ENCODE results near the gene BRIP1.
"Not testable (repeated sequence)": the region's sequence is repeated elsewhere in the genome, so short reads cannot be mapped to it uniquely, and the experiment has no call there.

BRIP1 gene

GRCh38 chr17:61795546-61795945, 67.8 kb downstream of the BRIP1 start:
- no peak for DNase-seq

DNA sequence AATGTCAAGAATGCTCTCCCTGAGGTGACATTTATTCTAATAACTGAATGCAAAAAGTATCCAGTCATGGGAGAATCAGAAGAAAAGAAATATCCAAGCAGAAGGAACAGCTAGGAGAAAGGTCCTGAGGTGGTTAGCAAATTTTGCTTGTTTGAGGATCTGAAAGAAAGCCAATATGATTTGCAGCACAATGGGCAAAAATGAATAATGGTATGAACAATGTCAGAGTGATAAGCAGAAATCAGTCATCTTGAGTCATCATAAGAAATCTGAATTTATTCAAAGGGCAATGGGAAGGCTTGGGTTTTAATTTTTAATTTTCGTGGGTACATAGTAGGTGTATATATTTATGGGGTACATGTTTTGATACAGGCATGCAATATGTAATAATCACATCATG, 68.5 kb downstream of the BRIP1 start:
- no peak for DNase-seq

GRCh38 chr17:61794242-61794641, 69.1 kb downstream of the BRIP1 start:
- no peak for DNase-seq

DNA sequence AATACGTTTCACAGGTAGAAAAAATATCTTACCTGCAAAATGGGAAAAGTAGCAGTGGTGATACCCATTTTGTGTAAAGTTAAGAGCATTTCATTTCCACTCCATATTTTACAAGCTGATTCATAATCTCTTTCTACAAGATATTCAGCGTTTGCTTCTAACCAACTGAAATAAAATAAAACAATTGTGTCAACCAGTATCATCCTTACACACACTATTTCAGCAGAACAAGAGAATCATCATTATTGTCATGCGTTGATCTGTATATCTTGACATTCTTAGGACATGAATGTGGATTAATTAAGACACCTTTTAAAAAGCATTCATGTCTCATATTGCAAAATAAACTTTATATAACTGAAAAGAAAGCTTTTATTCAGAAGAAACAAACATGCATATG, 69.8 kb downstream of the BRIP1 start:
- DNase-seq, result no peak

GRCh38 chr17:61789872-61790271, 73.5 kb downstream of the BRIP1 start:
- no peak for DNase-seq

- DNase-seq, result no peak
These were observed 77.2 kb downstream of the BRIP1 start for GRCh38 chr17:61786088-61786487.

DNA sequence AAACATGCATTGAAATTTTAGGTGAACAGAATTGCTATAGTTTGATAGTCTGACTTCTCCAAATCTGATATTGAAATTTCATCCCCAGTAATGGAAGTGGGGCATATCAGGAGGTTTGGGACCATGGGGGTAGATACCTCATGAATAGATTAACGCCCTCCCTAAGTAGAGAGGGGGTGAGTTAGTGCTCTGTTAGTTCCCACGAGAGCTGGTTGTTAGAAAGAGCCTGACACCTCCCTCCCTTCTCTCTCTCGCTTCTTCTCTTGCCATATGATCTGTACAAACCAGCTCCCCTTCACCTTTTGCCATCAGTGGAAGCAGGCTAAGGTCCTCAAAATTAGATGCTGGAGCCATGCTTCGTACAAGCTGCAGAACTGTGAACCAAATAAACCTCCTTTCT, 78.8 kb downstream of the BRIP1 start:
- no peak for DNase-seq

GRCh38 chr17:61783556-61784304, 79.6 kb downstream of the BRIP1 start:
- no peak for DNase-seq

GRCh38 chr17:61783120-61783519, 80.2 kb downstream of the BRIP1 start:
- no peak for DNase-seq

DNA sequence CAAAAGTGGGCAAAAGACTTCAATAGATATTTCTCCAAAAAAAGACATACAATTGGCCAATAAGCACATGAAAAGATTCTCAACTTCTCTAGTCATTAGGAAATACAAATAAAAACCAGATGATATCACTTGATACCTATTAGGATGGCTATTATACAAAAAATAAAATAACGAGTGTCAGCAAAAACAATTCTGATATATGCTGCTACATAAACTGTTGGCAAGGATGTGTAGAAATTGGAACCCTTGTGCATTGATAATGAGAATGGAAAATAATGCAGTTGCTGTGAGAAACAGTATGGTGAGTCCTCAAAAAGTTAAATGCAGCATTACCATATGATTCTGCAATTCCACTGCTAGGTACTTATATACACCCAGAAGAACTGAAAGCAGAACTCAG, 80.6 kb downstream of the BRIP1 start:
- no peak for DNase-seq

GRCh38 chr17:61775364-61775763, 88.0 kb downstream of the BRIP1 start:
- no peak for DNase-seq

DNA sequence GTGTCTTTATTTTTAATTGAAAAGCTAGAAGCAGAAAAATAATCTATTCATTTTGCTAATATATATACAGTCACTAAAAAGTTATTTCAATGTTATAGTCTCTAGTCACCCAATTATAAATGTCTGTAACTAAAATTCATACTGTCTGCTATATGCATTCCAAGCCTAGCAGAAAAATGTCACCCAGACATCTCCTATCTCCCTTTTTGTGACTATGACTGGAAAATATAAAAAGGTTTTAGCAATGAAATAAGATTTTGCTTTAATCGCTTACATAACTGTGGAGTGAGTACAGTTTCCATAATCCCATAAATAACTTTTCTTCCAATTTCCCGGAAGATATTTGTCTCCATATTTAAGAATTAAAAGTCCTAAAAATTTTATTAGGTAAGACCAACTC, 88.6 kb downstream of the BRIP1 start:
- no peak for DNase-seq

- not testable (repeated sequence) for DNase-seq
These were observed 89.2 kb downstream of the BRIP1 start for GRCh38 chr17:61774087-61774486.

- no peak for DNase-seq
These were observed 92.4 kb downstream of the BRIP1 start for GRCh38 chr17:61770752-61771533.

DNA sequence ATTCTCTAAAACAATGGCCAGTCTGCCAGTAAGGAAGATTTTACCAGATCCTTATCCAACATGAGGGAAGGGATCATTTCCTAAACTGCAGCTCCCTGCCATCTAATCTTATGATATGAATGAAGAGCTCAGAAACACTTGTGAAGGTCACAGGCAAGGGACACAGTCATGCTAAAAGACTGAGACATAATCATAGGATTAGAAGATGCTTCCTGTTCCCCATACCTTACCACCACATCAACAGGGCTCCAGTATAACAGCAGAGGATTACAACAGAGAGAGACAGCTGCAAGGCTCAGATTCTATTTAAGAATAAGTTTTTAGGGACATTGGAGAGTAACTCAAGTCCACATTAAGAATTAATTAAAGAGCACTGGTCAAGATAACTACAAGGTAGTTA, 93.3 kb downstream of the BRIP1 start:
- DNase-seq, result no peak

GRCh38 chr17:61768405-61768804, 94.9 kb downstream of the BRIP1 start:
- no peak for DNase-seq

DNA sequence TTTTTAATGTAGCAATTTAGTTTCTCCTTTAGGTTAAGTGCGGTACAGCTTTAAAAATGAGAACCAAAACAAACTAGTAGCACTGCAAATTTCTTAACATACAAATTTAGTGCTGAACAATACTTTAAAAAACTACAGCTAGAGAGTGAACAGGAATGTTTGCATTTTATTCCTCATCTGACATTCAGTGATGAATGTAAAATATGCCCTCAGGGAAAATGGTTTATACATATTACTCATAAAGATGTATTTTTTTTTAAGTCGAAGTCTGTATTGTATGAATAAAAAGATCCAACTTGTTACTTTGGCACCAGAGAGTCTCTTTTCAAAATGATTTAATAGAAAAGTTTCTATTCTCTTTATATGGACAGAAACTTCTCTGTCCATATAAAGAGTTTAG, 96.8 kb downstream of the BRIP1 start:
- DNase-seq, result no peak

DNA sequence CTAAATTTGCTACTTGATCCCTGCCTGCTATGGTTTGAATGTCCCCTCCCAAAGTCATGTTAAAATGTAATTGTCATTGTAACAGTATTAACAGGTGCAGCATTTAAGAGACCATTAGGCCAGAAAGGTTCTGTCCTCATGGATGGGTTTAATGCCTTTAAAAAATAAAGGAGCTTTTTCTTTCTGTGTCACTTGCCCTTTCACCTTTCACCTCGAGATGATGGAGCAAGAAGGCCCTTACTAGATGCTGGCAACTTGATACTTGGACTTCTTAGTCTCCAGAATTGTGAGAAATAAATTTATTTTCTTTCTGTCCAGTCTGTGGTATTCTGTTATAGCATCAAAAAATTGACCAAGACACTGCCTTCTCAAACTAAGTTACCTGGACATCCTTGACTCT, 98.5 kb downstream of the BRIP1 start:
- DNase-seq, result no peak

GRCh38 chr17:61761827-61762226, 101.5 kb downstream of the BRIP1 start:
- DNase-seq, result no peak

DNA sequence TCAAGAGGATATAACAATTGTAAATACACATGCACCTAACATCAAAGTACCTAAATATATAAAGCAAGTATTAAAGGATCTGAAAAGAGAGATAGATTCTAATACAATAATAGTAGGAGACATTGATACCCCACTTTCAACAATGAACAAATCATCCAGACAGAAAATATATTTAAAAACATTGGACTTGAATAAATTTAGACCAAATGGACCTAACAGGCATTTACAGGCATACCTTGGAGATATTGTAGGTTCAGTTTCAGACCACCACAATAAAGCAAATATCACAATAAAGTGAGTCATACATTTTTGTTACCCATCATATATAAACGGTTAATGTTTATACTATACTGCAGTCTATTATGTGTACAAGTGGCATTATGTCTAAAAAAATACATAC, 104.0 kb downstream of the BRIP1 start:
- DNase-seq, result no peak

- DNase-seq, result no peak
These were observed 104.9 kb downstream of the BRIP1 start for GRCh38 chr17:61758430-61758829.

- DNase-seq, result no peak
These were observed 106.2 kb downstream of the BRIP1 start for GRCh38 chr17:61757168-61757567.

GRCh38 chr17:61756561-61756960, 106.8 kb downstream of the BRIP1 start:
- no peak for DNase-seq

GRCh38 chr17:61755668-61756067, 107.7 kb downstream of the BRIP1 start:
- DNase-seq, result no peak

GRCh38 chr17:61755078-61755477, 108.2 kb downstream of the BRIP1 start:
- no peak for DNase-seq

All from SHP77 treated with DMSO at 0.1 percent for 48 hours (cell line).